Ishikawa (cell line): ENCODE data around the gene OTX1.

ENCODE experiments used
- CEBPB ChIP-seq: IDR thresholded peaks from 2 replicates; pipeline ENCODE4 v1.6.1; 2012
- CREB1 ChIP-seq: IDR thresholded peaks from 2 replicates; pipeline ENCODE4 v1.6.1; 2012; ENCODE audit warnings: low read depth
- EGR1 ChIP-seq: IDR thresholded peaks from 2 replicates; pipeline ENCODE4 v1.6.1; 2012
- EP300 ChIP-seq: IDR thresholded peaks from 2 replicates; pipeline ENCODE4 v1.6.1; 2012; ENCODE audit warnings: borderline replicate concordance
- FOXM1 ChIP-seq: IDR thresholded peaks from 2 replicates; pipeline ENCODE4 v1.6.1; 2012; ENCODE audit warnings: low read depth, borderline replicate concordance
- NFIC ChIP-seq: IDR thresholded peaks from 2 replicates; pipeline ENCODE4 v1.6.1; 2012
- RAD21 ChIP-seq: IDR thresholded peaks from 2 replicates; pipeline ENCODE4 v1.6.1; 2012; ENCODE audit warnings: low read depth
- TAF1 ChIP-seq: IDR thresholded peaks from 2 replicates; pipeline ENCODE4 v1.6.1; 2012; ENCODE audit warnings: low read depth, mild to moderate bottlenecking
- TCF12 ChIP-seq: IDR thresholded peaks from 2 replicates; pipeline ENCODE4 v1.6.1; 2012; ENCODE audit warnings: low read depth
- TEAD4 ChIP-seq: IDR thresholded peaks from 2 replicates; pipeline ENCODE4 v1.6.1; 2012
- YY1 ChIP-seq: IDR thresholded peaks from 2 replicates; pipeline ENCODE4 v1.6.1; 2012; ENCODE audit warnings: low read depth
- ZBTB7A ChIP-seq: IDR thresholded peaks from 2 replicates; pipeline ENCODE4 v1.6.1; 2012; ENCODE audit warnings: low read depth
- TF ChIP-seq, protein P1 (sequence below): IDR thresholded peaks from 2 replicates; pipeline ENCODE4 v1.6.1; 2012
- TF ChIP-seq, protein P2 (sequence below): IDR thresholded peaks from 2 replicates; pipeline ENCODE4 v1.6.1; 2012
- TF ChIP-seq, protein P3 (sequence below): IDR thresholded peaks from 2 replicates; pipeline ENCODE4 v1.6.1; 2012; ENCODE audit warnings: low read depth, mild to moderate bottlenecking

OTX1 gene

DNA sequence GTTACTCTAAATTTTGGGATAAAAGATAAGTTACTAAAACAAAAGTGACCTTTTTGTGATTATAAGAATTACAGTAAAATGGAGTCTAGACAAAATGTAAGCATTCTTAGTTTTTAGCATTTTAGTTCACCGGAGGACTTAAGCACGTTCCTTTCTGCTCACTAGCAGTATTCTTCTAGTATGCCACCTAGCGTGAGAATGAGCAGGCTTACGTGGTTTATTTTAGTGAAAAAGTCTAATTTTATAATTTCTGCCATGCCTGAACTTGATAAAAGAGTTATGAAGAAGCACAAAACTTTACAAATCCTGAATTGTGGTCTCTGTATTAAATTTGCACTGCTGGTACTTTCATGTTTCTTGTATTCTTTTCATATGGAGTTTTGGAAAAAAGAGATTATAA is 12.6 kb upstream of the OTX1 start:
- TF ChIP-seq RAD21: no peak
- no peak for TF ChIP-seq TEAD4
- no peak for TF ChIP-seq NFIC
- TF ChIP-seq, protein P1, sequence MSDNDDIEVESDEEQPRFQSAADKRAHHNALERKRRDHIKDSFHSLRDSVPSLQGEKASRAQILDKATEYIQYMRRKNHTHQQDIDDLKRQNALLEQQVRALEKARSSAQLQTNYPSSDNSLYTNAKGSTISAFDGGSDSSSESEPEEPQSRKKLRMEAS: no peak

DNA sequence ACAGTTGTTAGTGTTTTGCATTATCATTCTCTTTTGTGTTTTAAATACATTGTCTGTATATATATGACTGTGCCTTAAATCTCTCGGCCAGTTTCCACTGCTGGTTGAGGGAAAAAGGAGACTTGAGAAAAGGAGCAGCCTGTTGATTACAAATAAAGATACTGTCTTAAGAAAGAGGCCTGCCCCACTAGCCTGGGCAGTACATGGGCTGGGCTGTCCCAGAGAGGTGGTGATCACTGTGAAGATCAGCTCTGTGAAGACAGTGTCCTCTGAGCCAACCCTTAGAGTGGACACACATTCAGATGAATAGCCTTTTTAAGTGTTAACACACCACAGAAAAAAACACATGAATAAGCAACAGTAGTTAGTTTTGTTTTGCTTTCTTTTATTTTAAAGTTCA is 10.0 kb upstream of the OTX1 start:
- no peak for TF ChIP-seq EP300
- TF ChIP-seq CREB1: no peak
- no peak for TF ChIP-seq TAF1
- no peak for TF ChIP-seq CEBPB
- no peak for TF ChIP-seq RAD21
- no peak for TF ChIP-seq YY1
- no peak for TF ChIP-seq FOXM1
- no peak for TF ChIP-seq TEAD4
- TF ChIP-seq, protein P2, sequence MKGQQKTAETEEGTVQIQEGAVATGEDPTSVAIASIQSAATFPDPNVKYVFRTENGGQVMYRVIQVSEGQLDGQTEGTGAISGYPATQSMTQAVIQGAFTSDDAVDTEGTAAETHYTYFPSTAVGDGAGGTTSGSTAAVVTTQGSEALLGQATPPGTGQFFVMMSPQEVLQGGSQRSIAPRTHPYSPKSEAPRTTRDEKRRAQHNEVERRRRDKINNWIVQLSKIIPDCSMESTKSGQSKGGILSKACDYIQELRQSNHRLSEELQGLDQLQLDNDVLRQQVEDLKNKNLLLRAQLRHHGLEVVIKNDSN: no peak
- no peak for TF ChIP-seq EGR1
- TF ChIP-seq, protein P1: no peak
- TF ChIP-seq TCF12: no peak
- TF ChIP-seq NFIC: no peak
- TF ChIP-seq, protein P3, sequence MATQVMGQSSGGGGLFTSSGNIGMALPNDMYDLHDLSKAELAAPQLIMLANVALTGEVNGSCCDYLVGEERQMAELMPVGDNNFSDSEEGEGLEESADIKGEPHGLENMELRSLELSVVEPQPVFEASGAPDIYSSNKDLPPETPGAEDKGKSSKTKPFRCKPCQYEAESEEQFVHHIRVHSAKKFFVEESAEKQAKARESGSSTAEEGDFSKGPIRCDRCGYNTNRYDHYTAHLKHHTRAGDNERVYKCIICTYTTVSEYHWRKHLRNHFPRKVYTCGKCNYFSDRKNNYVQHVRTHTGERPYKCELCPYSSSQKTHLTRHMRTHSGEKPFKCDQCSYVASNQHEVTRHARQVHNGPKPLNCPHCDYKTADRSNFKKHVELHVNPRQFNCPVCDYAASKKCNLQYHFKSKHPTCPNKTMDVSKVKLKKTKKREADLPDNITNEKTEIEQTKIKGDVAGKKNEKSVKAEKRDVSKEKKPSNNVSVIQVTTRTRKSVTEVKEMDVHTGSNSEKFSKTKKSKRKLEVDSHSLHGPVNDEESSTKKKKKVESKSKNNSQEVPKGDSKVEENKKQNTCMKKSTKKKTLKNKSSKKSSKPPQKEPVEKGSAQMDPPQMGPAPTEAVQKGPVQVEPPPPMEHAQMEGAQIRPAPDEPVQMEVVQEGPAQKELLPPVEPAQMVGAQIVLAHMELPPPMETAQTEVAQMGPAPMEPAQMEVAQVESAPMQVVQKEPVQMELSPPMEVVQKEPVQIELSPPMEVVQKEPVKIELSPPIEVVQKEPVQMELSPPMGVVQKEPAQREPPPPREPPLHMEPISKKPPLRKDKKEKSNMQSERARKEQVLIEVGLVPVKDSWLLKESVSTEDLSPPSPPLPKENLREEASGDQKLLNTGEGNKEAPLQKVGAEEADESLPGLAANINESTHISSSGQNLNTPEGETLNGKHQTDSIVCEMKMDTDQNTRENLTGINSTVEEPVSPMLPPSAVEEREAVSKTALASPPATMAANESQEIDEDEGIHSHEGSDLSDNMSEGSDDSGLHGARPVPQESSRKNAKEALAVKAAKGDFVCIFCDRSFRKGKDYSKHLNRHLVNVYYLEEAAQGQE: no peak
- no peak for TF ChIP-seq ZBTB7A

DNA sequence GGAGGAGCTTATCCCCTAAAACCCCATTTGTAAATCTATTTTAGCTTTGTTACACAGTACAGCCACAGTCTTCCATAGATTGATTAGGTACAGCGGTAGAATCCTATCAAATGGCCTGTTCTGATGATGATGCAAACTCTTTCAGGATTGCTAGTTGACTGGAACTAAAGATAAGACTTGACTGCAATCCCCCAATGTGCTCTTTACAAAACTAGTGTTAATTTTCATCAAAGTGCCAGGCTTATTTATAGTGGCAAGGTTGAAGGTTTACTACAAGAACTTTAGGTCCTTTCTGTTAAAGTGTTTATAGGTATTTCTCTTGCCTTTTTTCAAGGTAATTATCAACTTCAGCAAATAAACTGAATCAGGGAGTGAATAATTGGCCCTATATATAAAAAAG is 9.0 kb upstream of the OTX1 start:
- no peak for TF ChIP-seq NFIC
- TF ChIP-seq, protein P3: no peak
- TF ChIP-seq TCF12: no peak
- no peak for TF ChIP-seq TEAD4
- TF ChIP-seq ZBTB7A: no peak
- TF ChIP-seq, protein P1: no peak
- TF ChIP-seq, protein P2: no peak
- TF ChIP-seq EP300: no peak
- TF ChIP-seq TAF1: no peak
- TF ChIP-seq FOXM1: no peak
- TF ChIP-seq EGR1: no peak
- TF ChIP-seq RAD21: no peak
- no peak for TF ChIP-seq CEBPB
- TF ChIP-seq CREB1: no peak
- no peak for TF ChIP-seq YY1

DNA sequence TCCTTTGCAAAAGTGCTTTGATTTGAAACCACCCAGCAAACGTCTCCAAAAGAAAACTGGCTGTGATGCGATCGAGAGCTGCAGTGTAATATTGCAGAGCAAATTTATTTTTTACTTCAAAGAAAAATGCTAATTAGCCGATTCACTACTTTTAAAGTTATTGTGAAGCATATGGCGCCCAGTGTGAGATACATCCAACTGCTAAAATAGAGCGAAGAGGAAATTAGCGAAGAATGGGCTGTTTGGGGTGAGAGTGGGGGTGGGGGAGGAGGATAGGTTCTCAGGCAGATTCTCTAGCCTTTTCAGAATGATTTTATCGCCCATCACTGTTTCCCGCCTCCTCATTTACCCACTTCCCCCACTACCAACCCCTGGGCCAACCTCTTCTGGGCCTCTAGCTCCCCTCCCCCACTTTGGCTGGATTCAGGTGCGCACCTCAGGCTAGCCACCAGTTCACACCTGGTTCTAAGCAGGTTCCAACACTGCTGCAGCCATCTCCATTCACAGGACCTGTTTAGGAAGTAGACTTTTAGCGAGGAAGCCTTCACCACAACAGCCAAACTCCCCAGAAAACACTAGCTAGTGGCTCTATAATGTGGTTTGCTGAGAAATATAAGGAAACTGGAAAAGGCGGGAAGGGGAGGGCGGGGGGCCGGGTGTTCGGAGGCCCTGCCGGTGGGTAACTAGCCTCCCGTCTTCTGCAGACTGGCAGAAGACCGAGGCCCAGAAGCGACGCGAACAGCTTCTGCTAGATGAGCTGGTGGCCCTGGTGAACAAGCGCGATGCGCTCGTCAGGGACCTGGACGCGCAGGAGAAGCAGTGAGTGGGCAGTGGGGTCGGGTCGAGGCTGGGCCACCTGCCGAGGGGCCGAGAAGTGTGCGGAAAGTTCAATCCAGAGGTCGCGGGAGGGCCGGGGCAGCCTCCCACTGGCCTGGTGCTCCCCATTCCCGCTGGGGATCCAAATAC is 6.0 kb upstream of the OTX1 start:
- TF ChIP-seq TAF1 (no peak), FOXM1 (no peak), EP300 (no peak), EGR1 (no peak), RAD21 (no peak), ZBTB7A (no peak), TCF12 (no peak)
- TF ChIP-seq, protein P3: no peak
- TF ChIP-seq, protein P1: no peak
- TF ChIP-seq, protein P2: no peak
